Measurements from ENCODE around the gene RHCE.
"Not testable (repeated sequence)": the region's sequence is repeated elsewhere in the genome, so short reads cannot be mapped to it uniquely, and the experiment has no call there.

The RHCE gene

DNA sequence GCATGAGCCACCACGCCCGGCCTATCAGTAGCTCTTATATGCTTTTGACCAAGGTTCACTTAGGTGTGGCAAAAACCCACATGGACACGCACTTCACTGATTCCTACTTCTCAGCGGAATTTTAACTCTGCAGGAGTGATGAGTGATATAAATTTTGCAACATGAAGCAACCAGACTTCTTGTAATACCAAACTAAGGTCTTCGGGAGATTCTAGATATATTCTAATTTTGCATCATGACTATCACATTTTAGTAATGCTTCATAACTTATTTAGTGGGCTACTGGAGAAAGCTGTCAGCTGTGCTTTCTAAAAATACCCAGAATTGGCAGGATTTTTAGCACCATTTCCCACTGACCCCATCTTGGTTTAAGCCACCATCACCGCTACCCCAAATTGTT lies 27.8 kb downstream of the RHCE start:
- TF ChIP-seq, protein P1, sequence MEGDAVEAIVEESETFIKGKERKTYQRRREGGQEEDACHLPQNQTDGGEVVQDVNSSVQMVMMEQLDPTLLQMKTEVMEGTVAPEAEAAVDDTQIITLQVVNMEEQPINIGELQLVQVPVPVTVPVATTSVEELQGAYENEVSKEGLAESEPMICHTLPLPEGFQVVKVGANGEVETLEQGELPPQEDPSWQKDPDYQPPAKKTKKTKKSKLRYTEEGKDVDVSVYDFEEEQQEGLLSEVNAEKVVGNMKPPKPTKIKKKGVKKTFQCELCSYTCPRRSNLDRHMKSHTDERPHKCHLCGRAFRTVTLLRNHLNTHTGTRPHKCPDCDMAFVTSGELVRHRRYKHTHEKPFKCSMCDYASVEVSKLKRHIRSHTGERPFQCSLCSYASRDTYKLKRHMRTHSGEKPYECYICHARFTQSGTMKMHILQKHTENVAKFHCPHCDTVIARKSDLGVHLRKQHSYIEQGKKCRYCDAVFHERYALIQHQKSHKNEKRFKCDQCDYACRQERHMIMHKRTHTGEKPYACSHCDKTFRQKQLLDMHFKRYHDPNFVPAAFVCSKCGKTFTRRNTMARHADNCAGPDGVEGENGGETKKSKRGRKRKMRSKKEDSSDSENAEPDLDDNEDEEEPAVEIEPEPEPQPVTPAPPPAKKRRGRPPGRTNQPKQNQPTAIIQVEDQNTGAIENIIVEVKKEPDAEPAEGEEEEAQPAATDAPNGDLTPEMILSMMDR (IDR thresholded peaks at IDR 0.05; ENCODE audit: borderline replicate concordance, insufficient read depth, low read depth, low read length) = no peak

DNA sequence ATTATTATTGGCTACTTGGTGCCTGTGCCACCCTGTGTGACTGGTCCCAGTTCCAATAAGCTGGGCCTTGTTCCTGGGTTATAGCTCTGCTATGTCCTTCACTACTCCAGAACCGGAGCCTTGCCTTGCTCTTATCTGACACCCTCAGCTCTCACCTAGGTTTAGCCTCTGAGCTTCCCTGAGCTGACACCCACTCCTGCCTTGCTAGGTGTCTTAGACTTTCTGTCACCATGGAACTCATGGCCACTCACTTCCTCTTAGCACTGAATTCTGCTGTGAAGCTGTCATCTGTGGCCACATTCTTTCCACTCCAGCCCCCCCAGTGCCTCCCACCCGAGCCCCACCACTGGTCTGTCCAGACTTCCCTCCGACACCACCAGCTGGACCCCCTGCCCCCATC lies 30.9 kb downstream of the RHCE start:
- H3K4me3 ChIP-seq (ENCODE audit: low read depth, low read length) = not testable (repeated sequence)

More for the DNA sequence above, 27.8 kb downstream of the RHCE start:
- no peak overlapping the region for H3K4me3 ChIP-seq (ENCODE audit: low read depth, low read length)

DNA sequence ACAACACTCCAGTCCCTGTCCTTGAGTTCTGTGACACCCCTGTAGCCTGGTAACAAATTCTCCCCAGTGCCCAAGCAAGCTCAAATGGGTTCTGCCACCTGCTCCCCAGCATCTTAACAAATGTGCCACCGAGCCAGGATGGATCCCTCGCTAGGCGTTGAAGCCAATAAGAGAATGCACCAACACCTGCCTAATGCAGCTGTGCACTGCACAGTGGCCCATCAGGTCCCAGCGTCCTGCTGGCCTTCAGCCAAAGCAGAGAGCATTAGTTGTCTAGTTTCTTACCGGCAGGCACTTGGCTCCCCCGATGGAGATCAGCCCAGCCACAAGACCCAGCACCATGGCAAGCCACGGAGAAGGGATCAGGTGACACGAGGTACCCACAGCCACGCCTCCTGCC lies 31.9 kb downstream of the RHCE start:
- H3K4me3 ChIP-seq (ENCODE audit: low read depth, low read length) = not testable (repeated sequence)

DNA sequence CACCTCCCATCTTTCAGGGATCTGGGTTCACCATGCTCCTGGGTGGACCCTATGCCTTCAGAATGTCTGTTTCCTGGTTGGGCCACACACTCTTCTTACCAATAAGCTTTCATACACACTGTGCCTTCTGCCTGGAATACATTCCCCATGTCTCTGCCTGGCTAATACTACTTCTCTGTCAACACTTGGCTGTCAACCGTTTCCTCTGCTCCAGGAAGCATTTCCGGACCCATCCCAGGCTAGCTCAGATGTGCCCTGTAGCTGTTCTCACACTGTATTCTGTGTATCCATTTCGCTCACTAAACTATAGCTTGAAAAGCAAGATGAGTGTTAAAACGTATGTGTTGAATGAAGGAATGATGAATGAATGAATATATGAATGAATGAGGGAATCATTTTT lies 33.5 kb downstream of the RHCE start:
- H3K4me3 ChIP-seq (ENCODE audit: low read depth, low read length) = not testable (repeated sequence)

DNA sequence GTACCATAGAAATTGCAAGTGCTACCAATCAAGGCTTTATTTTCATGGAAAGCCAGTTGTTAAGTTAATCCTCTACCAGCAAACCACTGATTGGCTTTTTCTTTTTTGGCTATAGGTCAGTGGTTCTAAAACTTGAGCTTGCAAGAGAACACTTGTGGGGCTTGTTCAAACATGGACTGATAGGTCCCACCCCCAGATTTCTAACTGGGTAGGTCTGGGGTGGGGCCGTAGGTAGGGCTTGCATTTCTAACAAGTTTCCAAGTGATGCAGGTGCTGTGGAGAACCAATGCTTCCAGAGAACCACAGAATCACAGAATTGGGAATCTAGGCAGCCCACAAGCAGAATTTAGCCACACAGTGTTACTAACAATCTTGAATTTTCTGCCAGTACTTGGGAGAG lies 36.8 kb downstream of the RHCE start:
- H3K4me3 ChIP-seq (ENCODE audit: low read depth, low read length) = not testable (repeated sequence)

DNA sequence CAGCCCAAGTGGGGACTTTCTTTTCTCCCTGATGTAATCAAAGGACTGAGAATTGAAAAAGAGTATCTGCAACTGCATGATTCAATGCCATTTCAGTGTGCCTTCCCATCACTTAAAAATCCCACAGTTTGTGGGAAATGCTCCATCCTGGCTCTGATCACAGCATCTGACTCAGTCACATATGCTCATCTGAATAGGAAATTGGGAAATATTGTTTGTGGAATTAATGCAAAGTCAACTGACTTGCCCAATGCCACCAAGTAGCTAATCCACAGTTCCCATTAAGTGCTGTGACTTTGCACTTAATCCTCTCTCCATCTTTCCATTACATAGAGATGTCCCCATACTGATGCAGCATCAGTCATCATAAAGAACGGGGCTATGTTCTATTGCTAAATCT lies 37.5 kb downstream of the RHCE start:
- H3K4me3 ChIP-seq (ENCODE audit: low read depth, low read length) = not testable (repeated sequence)

DNA sequence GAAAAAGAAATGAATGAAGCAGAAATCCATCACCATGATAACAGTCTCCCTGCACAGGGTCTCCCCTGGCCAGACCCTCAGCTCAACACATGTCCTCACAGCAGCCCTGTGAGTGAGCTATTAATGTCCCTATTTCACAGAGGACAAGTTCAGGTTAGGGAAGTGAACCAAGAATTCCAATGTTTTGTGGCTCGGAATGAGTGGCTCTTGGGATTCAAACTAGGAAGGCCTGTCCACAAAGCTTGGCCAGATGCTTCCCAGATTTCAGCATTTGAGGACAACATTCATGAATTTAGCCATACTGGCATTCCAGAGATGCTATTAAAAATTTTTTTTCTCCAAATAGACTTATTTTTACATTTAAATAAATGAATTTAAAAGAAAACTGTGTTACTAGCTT lies 38.1 kb downstream of the RHCE start:
- H3K4me3 ChIP-seq (ENCODE audit: low read depth, low read length) = not testable (repeated sequence)

DNA sequence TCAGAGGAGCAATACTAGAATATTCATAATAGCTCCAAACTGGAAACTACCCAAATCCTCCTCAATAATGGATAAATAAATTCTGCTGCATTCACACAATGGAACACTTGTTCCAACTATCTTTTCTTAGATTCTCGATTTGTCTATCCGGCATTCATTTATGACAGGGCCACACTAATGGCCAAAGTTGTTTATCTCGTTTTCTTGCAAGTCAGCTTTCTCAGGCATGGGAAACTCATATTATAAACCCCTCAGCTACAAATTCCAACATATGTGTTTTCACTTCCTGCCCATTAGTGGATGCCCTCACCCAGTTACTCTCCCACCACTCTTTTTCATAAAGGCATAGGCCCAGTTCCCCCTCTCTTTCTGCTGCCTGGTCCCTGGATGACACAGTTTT lies 42.3 kb downstream of the RHCE start:
- not testable (repeated sequence) for H3K4me3 ChIP-seq (ENCODE audit: low read depth, low read length)

DNA sequence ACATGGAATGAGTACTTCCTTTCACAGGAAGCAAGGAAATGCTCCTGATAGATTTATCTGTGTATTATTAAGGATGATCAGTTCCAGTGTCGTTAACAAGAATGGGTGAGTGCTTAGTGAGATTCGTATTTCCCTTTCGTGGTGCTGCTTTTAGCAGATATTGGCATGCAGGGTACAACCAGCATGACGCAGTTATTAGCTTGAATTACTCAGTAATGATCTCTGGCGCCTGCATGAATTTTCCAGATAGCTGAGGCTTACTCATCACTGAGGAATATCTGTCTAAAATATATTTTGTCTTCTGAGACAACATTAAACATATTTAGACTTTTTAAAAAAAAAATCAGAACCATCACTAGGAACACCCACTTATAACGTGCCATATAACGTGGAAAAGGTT lies 48.9 kb downstream of the RHCE start:
- H3K4me3 ChIP-seq (ENCODE audit: low read depth, low read length) = not testable (repeated sequence)

DNA sequence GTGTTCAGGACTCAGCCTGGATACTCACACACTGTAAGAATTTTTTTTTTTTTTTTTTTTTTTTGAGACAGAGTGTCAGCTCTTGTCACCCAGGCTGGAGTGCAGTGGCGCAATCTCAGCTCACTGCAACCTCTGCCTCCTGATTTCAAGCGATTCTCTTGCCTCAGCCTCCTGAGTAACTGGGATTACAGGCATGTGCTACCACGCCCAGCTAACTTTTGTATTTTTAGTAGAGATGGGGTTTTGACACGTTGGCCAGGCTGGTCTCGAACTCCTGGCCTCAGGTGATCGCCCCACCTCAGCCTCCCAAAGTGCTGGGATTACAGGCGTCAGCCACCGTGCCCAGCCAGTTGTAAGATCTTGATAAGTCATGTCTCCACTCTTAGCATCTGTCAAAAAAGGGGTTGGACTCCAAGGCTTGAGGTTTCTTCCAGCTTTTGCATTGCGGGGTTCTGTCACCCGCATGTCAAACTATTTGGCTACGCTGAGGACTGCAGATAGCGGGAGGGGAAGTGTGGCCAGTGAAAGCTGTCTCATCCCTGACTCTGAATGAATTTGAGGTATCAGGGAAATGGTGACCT lies 50.8 kb downstream of the RHCE start:
- not testable (repeated sequence) for H3K4me3 ChIP-seq (ENCODE audit: low read depth, low read length)

DNA sequence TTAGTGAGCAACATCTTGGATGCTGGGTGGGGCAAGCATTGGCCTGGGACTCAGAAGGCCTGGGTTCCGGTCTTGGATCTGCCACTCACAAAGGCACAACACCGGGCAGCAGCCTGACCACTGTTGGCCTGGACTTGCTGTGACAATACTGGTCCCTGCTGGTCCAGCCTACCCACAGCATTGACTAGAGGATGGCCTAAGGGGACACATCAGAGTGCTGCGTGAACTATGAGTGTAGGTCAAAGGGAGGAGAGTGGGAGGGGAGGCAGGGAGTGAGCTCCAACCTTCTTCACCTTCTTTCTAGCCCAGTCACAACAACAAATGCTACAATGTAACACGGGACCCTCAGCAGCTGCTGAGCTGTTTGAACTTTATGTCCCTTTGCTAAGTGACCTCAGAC lies 51.4 kb downstream of the RHCE start:
- H3K4me3 ChIP-seq (ENCODE audit: low read depth, low read length) = no peak overlapping the region
- TF ChIP-seq, protein P1 (IDR thresholded peaks at IDR 0.05; ENCODE audit: borderline replicate concordance, insufficient read depth, low read depth, low read length) = no peak

DNA sequence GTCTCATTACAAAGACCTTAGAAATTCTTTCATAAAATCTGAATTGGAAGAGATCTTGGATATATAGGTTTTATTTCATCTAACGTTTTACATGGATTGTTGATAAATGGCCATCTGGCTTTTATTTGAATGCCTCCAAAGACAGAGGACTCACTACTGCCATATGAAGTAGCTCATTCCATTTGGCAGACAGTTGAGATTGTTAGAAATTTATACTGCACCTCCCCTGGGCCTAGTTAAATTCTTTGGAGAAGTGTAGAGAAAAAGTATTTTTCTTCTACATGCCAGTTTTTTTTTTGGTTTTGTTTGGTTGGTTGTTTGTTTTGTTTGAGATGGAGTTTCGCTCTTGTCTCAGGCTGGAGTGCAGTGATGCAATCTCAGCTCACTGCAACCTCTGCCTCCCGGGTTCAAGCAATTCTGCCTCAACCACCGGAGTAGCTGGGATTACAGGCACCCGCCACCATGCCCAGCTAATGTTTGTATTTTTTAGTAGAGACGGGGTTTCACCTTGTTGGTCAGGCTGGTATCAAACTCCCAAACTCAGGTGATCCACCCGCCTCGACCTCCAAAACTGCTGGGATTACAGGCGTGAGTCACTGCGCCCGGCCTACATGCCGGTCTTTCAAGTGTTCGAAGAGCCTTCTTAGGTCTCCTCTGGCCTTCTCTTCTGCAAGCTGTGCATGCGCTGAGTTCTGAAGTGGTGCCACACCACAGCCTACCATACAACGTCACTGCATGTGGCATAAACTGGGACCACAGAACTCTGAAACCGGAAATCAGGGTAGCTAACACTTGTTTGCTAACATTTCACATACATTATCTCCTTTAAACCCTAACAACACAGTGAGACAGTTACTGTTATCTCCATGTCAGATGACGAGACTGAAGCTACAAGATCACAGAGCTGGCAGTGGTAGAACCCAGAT lies 57.7 kb downstream of the RHCE start:
- not testable (repeated sequence) for H3K4me3 ChIP-seq (ENCODE audit: low read depth, low read length)

DNA sequence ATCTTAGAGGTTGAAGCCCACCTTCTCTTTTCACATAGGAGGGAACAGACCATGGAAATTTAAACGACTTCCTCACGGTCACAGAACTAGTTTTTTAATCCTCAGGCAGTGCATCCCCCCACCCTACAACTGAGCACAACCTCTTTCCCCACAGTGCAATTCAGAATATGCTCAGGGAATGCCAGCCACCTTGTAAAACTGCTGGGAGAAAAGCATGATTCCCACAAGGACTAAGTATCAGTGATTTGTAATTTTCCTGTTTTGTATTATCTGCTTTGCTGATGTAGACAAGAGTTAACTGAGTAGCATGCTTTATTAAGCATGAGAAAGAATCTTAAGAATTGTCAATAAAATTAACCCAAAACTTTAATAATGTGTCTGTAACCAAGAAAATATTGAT lies 58.7 kb downstream of the RHCE start:
- H3K4me3 ChIP-seq (ENCODE audit: low read depth, low read length) = no peak overlapping the region
- TF ChIP-seq, protein P1 (IDR thresholded peaks at IDR 0.05; ENCODE audit: borderline replicate concordance, insufficient read depth, low read depth, low read length) = no peak

All from GM12875 (cell line).